ENCODE results near the gene MTRF1.

MTRF1 gene

GRCh38 chr13:41276824-41277223 lies 13.4 kb upstream of the MTRF1 start:
- no peak overlapping the region for H3K4me3 ChIP-seq (ENCODE audit: low read depth, low read length)
- DNase-seq (ENCODE audit: low read depth) = no peak
- TF ChIP-seq, protein P1, sequence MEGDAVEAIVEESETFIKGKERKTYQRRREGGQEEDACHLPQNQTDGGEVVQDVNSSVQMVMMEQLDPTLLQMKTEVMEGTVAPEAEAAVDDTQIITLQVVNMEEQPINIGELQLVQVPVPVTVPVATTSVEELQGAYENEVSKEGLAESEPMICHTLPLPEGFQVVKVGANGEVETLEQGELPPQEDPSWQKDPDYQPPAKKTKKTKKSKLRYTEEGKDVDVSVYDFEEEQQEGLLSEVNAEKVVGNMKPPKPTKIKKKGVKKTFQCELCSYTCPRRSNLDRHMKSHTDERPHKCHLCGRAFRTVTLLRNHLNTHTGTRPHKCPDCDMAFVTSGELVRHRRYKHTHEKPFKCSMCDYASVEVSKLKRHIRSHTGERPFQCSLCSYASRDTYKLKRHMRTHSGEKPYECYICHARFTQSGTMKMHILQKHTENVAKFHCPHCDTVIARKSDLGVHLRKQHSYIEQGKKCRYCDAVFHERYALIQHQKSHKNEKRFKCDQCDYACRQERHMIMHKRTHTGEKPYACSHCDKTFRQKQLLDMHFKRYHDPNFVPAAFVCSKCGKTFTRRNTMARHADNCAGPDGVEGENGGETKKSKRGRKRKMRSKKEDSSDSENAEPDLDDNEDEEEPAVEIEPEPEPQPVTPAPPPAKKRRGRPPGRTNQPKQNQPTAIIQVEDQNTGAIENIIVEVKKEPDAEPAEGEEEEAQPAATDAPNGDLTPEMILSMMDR (IDR thresholded peaks at IDR 0.05; ENCODE audit: control insufficient read depth, extremely low read depth, insufficient read depth) = no peak

DNA sequence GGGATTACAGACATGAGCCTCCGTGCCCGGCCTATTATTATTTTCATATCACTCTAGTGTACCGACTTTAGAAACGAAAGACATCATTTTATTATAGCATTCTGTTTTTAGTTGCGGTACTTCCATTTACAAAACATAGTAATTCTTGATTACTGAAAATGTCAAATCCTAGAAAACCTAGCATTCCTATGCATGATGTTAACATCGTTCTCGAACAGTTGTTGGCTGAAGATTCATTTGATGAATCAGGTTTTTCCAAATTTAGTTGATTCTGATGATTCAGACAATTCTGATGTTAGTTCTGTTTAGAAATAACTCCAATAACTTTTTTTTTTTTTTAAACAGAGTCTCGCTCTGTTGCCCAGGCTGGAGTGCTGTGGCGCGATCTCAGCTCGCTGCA lies 11.5 kb upstream of the MTRF1 start:
- TF ChIP-seq, protein P1 (IDR thresholded peaks at IDR 0.05; ENCODE audit: control insufficient read depth, extremely low read depth, insufficient read depth) = no peak
- H3K4me3 ChIP-seq (ENCODE audit: low read depth, low read length) = no peak overlapping the region
- DNase-seq (ENCODE audit: low read depth) = no peak

DNA sequence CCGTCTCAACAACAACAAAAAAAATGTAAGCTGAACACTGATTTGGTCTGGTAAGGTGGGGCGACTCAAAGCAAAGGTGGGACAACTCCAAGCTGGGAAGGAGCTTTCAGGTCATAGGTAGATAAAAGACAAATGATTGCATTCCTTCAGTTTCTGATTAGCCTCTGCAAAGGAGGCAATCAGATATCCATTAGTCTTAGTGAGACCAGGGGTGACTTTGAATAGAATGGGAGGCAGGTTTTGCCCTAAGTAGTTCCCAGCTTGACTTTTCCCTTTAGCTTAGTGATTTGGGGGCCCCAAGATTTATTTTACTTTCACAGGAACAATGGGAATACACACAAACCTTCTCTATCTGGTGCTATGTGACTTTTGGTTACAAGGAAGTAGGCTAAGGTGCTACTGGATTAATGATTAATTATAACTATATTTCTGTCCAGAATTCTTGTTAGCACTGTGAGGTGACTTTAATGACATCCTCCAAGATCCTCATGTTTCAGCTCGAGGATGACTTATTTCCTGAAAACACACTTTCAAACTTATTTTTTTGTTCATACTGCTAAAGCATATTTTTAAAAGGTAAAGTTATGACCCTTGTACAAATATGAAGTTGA lies 10.6 kb upstream of the MTRF1 start:
- TF ChIP-seq, protein P1 (IDR thresholded peaks at IDR 0.05; ENCODE audit: control insufficient read depth, extremely low read depth, insufficient read depth) = no peak
- DNase-seq (ENCODE audit: low read depth) = no peak
- H3K4me3 ChIP-seq (ENCODE audit: low read depth, low read length) = no peak overlapping the region

- no peak for DNase-seq (ENCODE audit: low read depth)
- no peak overlapping the region for H3K4me3 ChIP-seq (ENCODE audit: low read depth, low read length)
- TF ChIP-seq, protein P1 (IDR thresholded peaks at IDR 0.05; ENCODE audit: control insufficient read depth, extremely low read depth, insufficient read depth) = no peak
Measured at GRCh38 chr13:41271456-41272285, 8.3 kb upstream of the MTRF1 start.

- no peak overlapping the region for H3K4me3 ChIP-seq (ENCODE audit: low read depth, low read length)
- TF ChIP-seq, protein P1 (IDR thresholded peaks at IDR 0.05; ENCODE audit: control insufficient read depth, extremely low read depth, insufficient read depth) = no peak
- no peak for DNase-seq (ENCODE audit: low read depth)
Measured at GRCh38 chr13:41268764-41269163, 5.4 kb upstream of the MTRF1 start.

- DNase-seq (ENCODE audit: low read depth) = no peak
- TF ChIP-seq, protein P1 (IDR thresholded peaks at IDR 0.05; ENCODE audit: control insufficient read depth, extremely low read depth, insufficient read depth) = no peak
- no peak overlapping the region for H3K4me3 ChIP-seq (ENCODE audit: low read depth, low read length)
Measured at GRCh38 chr13:41267106-41267505, 3.7 kb upstream of the MTRF1 start.

All from LNCaP clone FGC (cell line).